H9 (cell line): ENCODE results near the gene NUP98. TPM values are rescaled to one million over a fixed set of nuclear protein-coding genes. Genes with fewer than 3 reads are reported as not detected.

ENCODE experiments used
- DNase-seq: peaks from one replicate; pipeline ENCODE4 v3.0.0-alpha.2; 2017
- H2AFZ ChIP-seq: one replicate; pipeline ENCODE4 v1.6.1; 2013; ENCODE audit warnings: mild to moderate bottlenecking, low read length, control low read depth, moderate library complexity
- H2AK5ac ChIP-seq: 2 replicates; pipeline ENCODE4 v1.6.1; 2013; ENCODE audit warnings: low read length, control low read depth, mixed read lengths; ENCODE audit not compliant: insufficient read length
- H2BK120ac ChIP-seq: one replicate; pipeline ENCODE4 v1.6.1; 2013; ENCODE audit warnings: low read depth, mild to moderate bottlenecking, low read length, control low read depth, inconsistent platforms; ENCODE audit not compliant: poor library complexity, severe bottlenecking
- H2BK12ac ChIP-seq: 2 replicates; pipeline ENCODE4 v1.6.1; 2013; ENCODE audit warnings: low read length, control low read depth, mixed read lengths, low read depth; ENCODE audit not compliant: insufficient read length
- H2BK15ac ChIP-seq: 2 replicates; pipeline ENCODE4 v1.6.1; 2013; ENCODE audit warnings: low read depth, low read length, control low read depth
- H2BK20ac ChIP-seq: one replicate; pipeline ENCODE4 v1.6.1; 2013; ENCODE audit warnings: low read depth, mild to moderate bottlenecking, low read length, control low read depth, inconsistent platforms; ENCODE audit not compliant: poor library complexity, severe bottlenecking
- H2BK5ac ChIP-seq: 2 replicates; pipeline ENCODE4 v1.6.1; 2013; ENCODE audit warnings: low read length, control low read depth, mixed read lengths; ENCODE audit not compliant: insufficient read length
- H3K14ac ChIP-seq: 2 replicates; pipeline ENCODE4 v1.6.1; 2013; ENCODE audit warnings: low read length, control low read depth; ENCODE audit not compliant: insufficient read depth
- H3K18ac ChIP-seq: 2 replicates; pipeline ENCODE4 v1.6.1; 2013; ENCODE audit warnings: low read depth, mild to moderate bottlenecking, mixed read lengths, low read length, control low read depth; ENCODE audit not compliant: insufficient read length
- H3K23ac ChIP-seq: 2 replicates; pipeline ENCODE4 v1.6.1; 2013; ENCODE audit warnings: low read length, control low read depth, mixed read lengths, low read depth; ENCODE audit not compliant: insufficient read length
- H3K23me2 ChIP-seq: 2 replicates; pipeline ENCODE4 v1.6.1; 2013; ENCODE audit warnings: low read depth, mild to moderate bottlenecking, mixed read lengths, low read length, control low read depth; ENCODE audit not compliant: insufficient read length, poor library complexity, severe bottlenecking
- H3K27ac ChIP-seq: 2 replicates; pipeline ENCODE4 v1.5.1; 2013; ENCODE audit warnings: low read length, control low read depth, mixed read lengths, low read depth; ENCODE audit not compliant: insufficient read length
- H3K27me3 ChIP-seq: 2 replicates; pipeline ENCODE4 v1.6.1; 2013; ENCODE audit warnings: low read length, control low read depth, inconsistent platforms; ENCODE audit not compliant: insufficient read depth
- H3K4ac ChIP-seq: 2 replicates; pipeline ENCODE4 v1.6.1; 2013; ENCODE audit warnings: low read depth, mild to moderate bottlenecking, control low read depth, inconsistent platforms, low read length, moderate library complexity
- H3K4me1 ChIP-seq: 2 replicates; pipeline ENCODE4 v1.6.1; 2013; ENCODE audit warnings: low read length, control low read depth, inconsistent platforms; ENCODE audit not compliant: insufficient read depth
- H3K4me2 ChIP-seq: 2 replicates; pipeline ENCODE4 v1.6.1; 2013; ENCODE audit warnings: low read length, control low read depth, mixed read lengths; ENCODE audit not compliant: insufficient read length, insufficient read depth
- H3K56ac ChIP-seq: 2 replicates; pipeline ENCODE4 v1.6.1; 2013; ENCODE audit warnings: low read depth, mild to moderate bottlenecking, mixed read lengths, low read length, control low read depth; ENCODE audit not compliant: insufficient read length
- H3K79me1 ChIP-seq: 2 replicates; pipeline ENCODE4 v1.6.1; 2013; ENCODE audit warnings: low read depth, mild to moderate bottlenecking, moderate library complexity, low read length, control low read depth, inconsistent platforms; ENCODE audit not compliant: insufficient read depth, poor library complexity, severe bottlenecking
- H3K79me2 ChIP-seq: 2 replicates; pipeline ENCODE4 v1.6.1; 2013; ENCODE audit warnings: low read length, control low read depth, inconsistent platforms; ENCODE audit not compliant: insufficient read depth
- H3K9ac ChIP-seq: 2 replicates; pipeline ENCODE4 v1.6.1; 2013; ENCODE audit warnings: low read length, control low read depth, mixed read lengths; ENCODE audit not compliant: insufficient read length; ENCODE audit errors: extremely low read depth
- H3K9me3 ChIP-seq: one replicate; pipeline ENCODE4 v1.6.1; 2013; ENCODE audit warnings: low read depth, low read length, inconsistent platforms; ENCODE audit not compliant: control insufficient read depth
- H3T11ph ChIP-seq: one replicate; pipeline ENCODE4 v1.6.1; 2013; ENCODE audit warnings: mild to moderate bottlenecking, low read length, control low read depth, inconsistent platforms
- H4K20me1 ChIP-seq: one replicate; pipeline ENCODE4 v1.6.1; 2013; ENCODE audit not compliant: control insufficient read depth, insufficient read length, insufficient read depth
- H4K5ac ChIP-seq: 2 replicates; pipeline ENCODE4 v1.6.1; 2013; ENCODE audit warnings: low read depth, mild to moderate bottlenecking, mixed read lengths, low read length, control low read depth; ENCODE audit not compliant: insufficient read length
- H4K8ac ChIP-seq: replicated peaks from 2 replicates; pipeline ENCODE4 v1.6.1; 2013; ENCODE audit warnings: low read length, control low read depth, mixed read lengths, low read depth; ENCODE audit not compliant: insufficient read length
- H4K91ac ChIP-seq: 2 replicates; pipeline ENCODE4 v1.6.1; 2013; ENCODE audit warnings: low read depth, mild to moderate bottlenecking, moderate library complexity, mixed read lengths, low read length, control low read depth; ENCODE audit not compliant: insufficient read length
- H3K27ac Mint-ChIP-seq, 3 experiments: 2 replicates in 2 of 3; 3 replicates in 1 of 3; pipeline ENCODE4 v1.8.0; 2020 to 2021; ENCODE audit warnings: mixed read lengths in 3 of 3, mild to moderate bottlenecking in 1 of 3, moderate library complexity in 1 of 3
- H3K27me3 Mint-ChIP-seq: 2 replicates; pipeline ENCODE4 v1.8.0; 2021; ENCODE audit warnings: low read depth, mild to moderate bottlenecking, moderate library complexity, mixed read lengths
- H3K36me3 Mint-ChIP-seq, 3 experiments: 2 replicates in 2 of 3; 3 replicates in 1 of 3; pipeline ENCODE4 v1.8.0; 2020 to 2021; ENCODE audit warnings: low read depth in 3 of 3, mixed read lengths in 3 of 3; ENCODE audit not compliant: insufficient read depth in 1 of 3
- H3K4me1 Mint-ChIP-seq, 2 experiments: 2 replicates each; pipeline ENCODE4 v1.8.0; 2020; ENCODE audit warnings: mixed read lengths in 2 of 2
- H3K4me3 Mint-ChIP-seq, 2 experiments: 2 replicates in 1 of 2; 3 replicates in 1 of 2; pipeline ENCODE4 v1.8.0; 2020 to 2021; ENCODE audit warnings: mild to moderate bottlenecking in 2 of 2, mixed read lengths in 2 of 2, moderate library complexity in 1 of 2
- H3K9me3 Mint-ChIP-seq, 2 experiments: 2 replicates in 1 of 2; 3 replicates in 1 of 2; pipeline ENCODE4 v1.8.0; 2020; ENCODE audit warnings: mild to moderate bottlenecking in 2 of 2, mixed read lengths in 2 of 2, moderate library complexity in 1 of 2
- CTCF ChIP-seq: fragments of 200-600 bp; sonication (generic); conservative IDR thresholded peaks from 3 replicates; pipeline ENCODE4 v1.8.0; 2021; ENCODE audit warnings: antibody characterized with exemption, mild to moderate bottlenecking
- WGBS: extraction: QIAGEN DNeasy Blood & Tissue Kit; methylation state at CpG from one replicate; pipeline ENCODE4 v1.1.7; 2013; ENCODE audit warnings: missing lambda C conversion rate, low lambda C conversion rate, mixed read lengths; ENCODE audit not compliant: insufficient read length; ENCODE audit errors: extremely low coverage; 5-methylcytosine and 5-hydroxymethylcytosine counted together
- total RNA-seq: library from RNA; stranded (reverse); gene quantifications from 2 replicates; pipeline ENCODE4 v1.2.1, GENCODE V29; 2021

The NUP98 gene
- total RNA-seq, 1 experiment from 2014 or later = 105 TPM

- Histone ChIP-seq H3K4me2 (peak overlapping the region; percentile 56), H3K14ac (no peak overlapping the region), H3K23me2 (no peaks in the 10 kb centered on the region), H3K4ac (no peak overlapping the region), H3K56ac (no peak overlapping the region), H2BK120ac (no peak overlapping the region), H4K20me1 (no peaks in the 10 kb centered on the region), H3K23ac (no peak overlapping the region), H3K9ac (no peak overlapping the region), H3K27me3 (no peaks in the 10 kb centered on the region), H3K4me1 (peaks cover 4% of the 10 kb centered on the region; the same call in 1 of the 2 replicates), H3K79me2 (no peaks in the 10 kb centered on the region), H3T11ph (no peak overlapping the region), H3K27ac (peak overlapping the region; percentile 41), H2BK12ac (no peak overlapping the region), H3K79me1 (no peaks in the 10 kb centered on the region), H2AFZ (no peak overlapping the region), H2BK15ac (no peak overlapping the region), H2AK5ac (no peak overlapping the region), H4K8ac (no peak overlapping the region), H4K91ac (no peak overlapping the region), H3K9me3 (no peaks in the 10 kb centered on the region), H2BK20ac (no peak overlapping the region), H2BK5ac (no peak overlapping the region), H3K18ac (no peak overlapping the region), H4K5ac (no peak overlapping the region)
- H3K36me3 Mint-ChIP-seq = peaks cover 29 to 70% (median 55%) of the 10 kb centered on the region in 3 experiments
- peaks cover 29 to 36% of the 10 kb centered on the region in 2 experiments for H3K4me1 Mint-ChIP-seq
- no peaks in the 10 kb centered on the region for H3K27me3 Mint-ChIP-seq
- WGBS = no CpG with 5 or more reads among the region's 4 CpGs
- no peak for TF ChIP-seq CTCF
- H3K4me3 Mint-ChIP-seq = peak overlapping the region; percentile 13 to 55; a peak in 2 of 5 replicates
- H3K9me3 Mint-ChIP-seq = no peaks in the 10 kb centered on the region
- no peak for DNase-seq
- peak overlapping the region in 2 of 3 experiments; percentile 48 to 88; a peak in 2 of 7 replicates for H3K27ac Mint-ChIP-seq
Measured at GRCh38 chr11:3710485-3711259, 86.7 kb downstream of the NUP98 start.
